Astrocyte (in vitro differentiated cells and primary cell): ENCODE data around the gene SOAT2. TPM values are rescaled to one million over a fixed set of nuclear protein-coding genes. Genes with fewer than 3 reads are reported as not detected.
A peak's percentile ranks its signal among the peaks of the same experiment; 100 is the strongest.

Experiments used
- DNase-seq: peaks from one replicate; pipeline ENCODE4 v3.0.0-alpha.2; 2010; ENCODE audit warnings: low read depth
- FAIRE-seq: peaks from 2 replicates; lab custom pipeline; 2011; peaks lifted over from hg19 to GRCh38; lab: Jason Lieb, UNC
- H2AFZ ChIP-seq: 2 replicates; pipeline ENCODE4 v1.6.0; 2012; ENCODE audit warnings: low read depth, low read length, inconsistent platforms
- H3K27ac ChIP-seq: 2 replicates; pipeline ENCODE4 v1.5.1; 2011; ENCODE audit warnings: low read depth, low read length, inconsistent platforms
- H3K27me3 ChIP-seq: 2 replicates; pipeline ENCODE4 v1.6.0; 2011; ENCODE audit warnings: low read length, inconsistent platforms; ENCODE audit not compliant: insufficient read depth
- H3K36me3 ChIP-seq: 2 replicates; pipeline ENCODE4 v1.5.1; 2011; ENCODE audit warnings: low read length, inconsistent platforms; ENCODE audit not compliant: insufficient read depth
- H3K4me1 ChIP-seq: 2 replicates; pipeline ENCODE4 v1.5.1; 2011; ENCODE audit warnings: low read length, inconsistent platforms; ENCODE audit not compliant: insufficient read depth
- H3K4me2 ChIP-seq: 2 replicates; pipeline ENCODE4 v1.6.0; 2012; ENCODE audit warnings: low read length, inconsistent platforms
- H3K4me3 ChIP-seq: 2 replicates; pipeline ENCODE4 v1.5.1; 2011; ENCODE audit warnings: low read depth, mild to moderate bottlenecking, low read length, inconsistent platforms; ENCODE audit not compliant: insufficient read depth
- H3K79me2 ChIP-seq: 2 replicates; pipeline ENCODE4 v1.6.0; 2012; ENCODE audit warnings: mild to moderate bottlenecking, low read length, inconsistent platforms; ENCODE audit not compliant: insufficient read depth
- H3K9ac ChIP-seq: 2 replicates; pipeline ENCODE4 v1.6.0; 2012; ENCODE audit warnings: mild to moderate bottlenecking, low read length, inconsistent platforms
- H3K9me3 ChIP-seq: 2 replicates; pipeline ENCODE4 v1.5.1; 2012; ENCODE audit warnings: low read depth, mild to moderate bottlenecking, low read length, inconsistent platforms; ENCODE audit not compliant: insufficient read depth
- H4K20me1 ChIP-seq: 2 replicates; pipeline ENCODE4 v1.6.0; 2012; ENCODE audit warnings: low read length, inconsistent platforms; ENCODE audit not compliant: insufficient read depth
- H3K27ac Mint-ChIP-seq: one replicate; pipeline ENCODE4 v1.8.0; 2021; ENCODE audit warnings: mild to moderate bottlenecking, mixed read lengths; ENCODE audit not compliant: unreplicated experiment
- H3K27me3 Mint-ChIP-seq: one replicate; pipeline ENCODE4 v1.8.0; 2021; ENCODE audit warnings: low read depth, mixed read lengths; ENCODE audit not compliant: unreplicated experiment
- H3K36me3 Mint-ChIP-seq: one replicate; pipeline ENCODE4 v1.8.0; 2021; ENCODE audit warnings: low read depth, mixed read lengths; ENCODE audit not compliant: unreplicated experiment
- H3K4me1 Mint-ChIP-seq: one replicate; pipeline ENCODE4 v1.8.0; 2021; ENCODE audit warnings: low read depth, mixed read lengths; ENCODE audit not compliant: unreplicated experiment
- H3K4me3 Mint-ChIP-seq: one replicate; pipeline ENCODE4 v1.8.0; 2021; ENCODE audit warnings: mild to moderate bottlenecking, moderate library complexity, mixed read lengths; ENCODE audit not compliant: unreplicated experiment
- H3K9me3 Mint-ChIP-seq: one replicate; pipeline ENCODE4 v1.8.0; 2021; ENCODE audit warnings: mild to moderate bottlenecking, mixed read lengths; ENCODE audit not compliant: unreplicated experiment
- CTCF ChIP-seq: IDR thresholded peaks from 2 replicates; pipeline ENCODE4 v1.5.1; 2011; ENCODE audit warnings: low read depth, mild to moderate bottlenecking, inconsistent platforms, low read length, moderate library complexity; ENCODE audit not compliant: insufficient read depth
- EZH2 ChIP-seq: IDR thresholded peaks from 2 replicates; pipeline ENCODE4 v1.6.1; 2012; ENCODE audit warnings: mild to moderate bottlenecking, low read length, inconsistent platforms; ENCODE audit not compliant: insufficient read depth
- total RNA-seq: library from RNA; stranded (reverse); gene quantifications from 2 replicates; pipeline ENCODE4 v1.2.1, GENCODE V29; 2021

SOAT2 gene
- total RNA-seq, 1 donor from 2014 or later: not detected

- Mint-ChIP-seq H3K27me3 (no peaks in the 10 kb centered on the region), H3K4me1 (peaks cover 34% of the 10 kb centered on the region)
Measured at GRCh38 chr12:53068811-53069585, 34.3 kb upstream of the SOAT2 start.

GRCh38 chr12:53069621-53070410, 33.5 kb upstream of the SOAT2 start:
- Histone ChIP-seq H3K9ac (no peak overlapping the region), H3K4me2 (no peak overlapping the region), H3K4me3 (no peak overlapping the region), H3K27ac (no peak overlapping the region), H3K9me3 (no peaks in the 10 kb centered on the region), H3K27me3 (no peaks in the 10 kb centered on the region), H3K36me3 (peaks cover 18% of the 10 kb centered on the region), H4K20me1 (peaks cover 8% of the 10 kb centered on the region), H2AFZ (no peak overlapping the region), H3K79me2 (peaks cover 5% of the 10 kb centered on the region), H3K4me1 (peaks cover 51% of the 10 kb centered on the region)
- FAIRE-seq (no peak), DNase-seq (no peak)
- Mint-ChIP-seq H3K27me3 (no peaks in the 10 kb centered on the region), H3K27ac (no peak overlapping the region), H3K4me3 (peak overlapping the region; percentile 47), H3K36me3 (peaks cover 49% of the 10 kb centered on the region), H3K4me1 (peaks cover 34% of the 10 kb centered on the region), H3K9me3 (no peaks in the 10 kb centered on the region)
- TF ChIP-seq CTCF (no peak), EZH2 (no peak)

More at GRCh38 chr12:53068811-53069585, 34.3 kb upstream of the SOAT2 start:
- Histone ChIP-seq H3K79me2 (peaks cover 5% of the 10 kb centered on the region), H3K4me1 (peaks cover 56% of the 10 kb centered on the region), H3K9ac (no peak overlapping the region), H4K20me1 (peaks cover 8% of the 10 kb centered on the region), H3K36me3 (peaks cover 10% of the 10 kb centered on the region), H3K4me3 (no peak overlapping the region), H3K4me2 (no peak overlapping the region), H3K9me3 (no peaks in the 10 kb centered on the region), H3K27ac (no peak overlapping the region), H3K27me3 (no peaks in the 10 kb centered on the region), H2AFZ (no peak overlapping the region)
- no peak for FAIRE-seq
- Mint-ChIP-seq H3K4me3 (peak overlapping the region; percentile 47), H3K36me3 (peaks cover 43% of the 10 kb centered on the region), H3K9me3 (no peaks in the 10 kb centered on the region), H3K27ac (peak overlapping the region; percentile 41)
- no peak for TF ChIP-seq EZH2
- no peak for TF ChIP-seq CTCF
- DNase-seq: no peak
